ENCODE results near the gene LY6G6C. TPM values are rescaled to one million over a fixed set of nuclear protein-coding genes. Genes with fewer than 3 reads are reported as not detected.

LY6G6C gene
- polyA plus RNA-seq, 3 donors, result 0.27 TPM; not detected in 2

GRCh38 chr6:31715022-31715958, 6.3 kb downstream of the LY6G6C start, which contains the start of gene LY6G6D:
Gene LY6G6D (plus strand): TSS chr6:31715348. CDS start chr6:31715356, 8 bp downstream.
- Histone ChIP-seq H3K36me3 (replicated peaks in 1 of 2; ENCODE audit: control insufficient read depth in 1 of 2, insufficient read depth in 2 of 2, low read length in 2 of 2) (no peaks in the 10 kb centered on the region), H3K4me2 (replicated peaks; ENCODE audit: extremely low read depth, low read length, poor library complexity, severe bottlenecking) (no peak within 1 kb of the TSS), H3K4me1 (ENCODE audit: control insufficient read depth in 1 of 2, insufficient read depth in 2 of 2, low read length in 2 of 2) (peaks cover 20 to 23% of the 10 kb centered on the region in 2 donors), H2AFZ (ENCODE audit: insufficient read depth, low read depth, low read length, poor library complexity, severe bottlenecking) (no peak within 1 kb of the TSS), H4K20me1 (ENCODE audit: insufficient read depth, low read length) (no peaks in the 10 kb centered on the region), H3K9me3 (replicated peaks in 1 of 2; ENCODE audit: control insufficient read depth in 1 of 2, insufficient read depth in 1 of 2, low read length in 2 of 2) (no peaks in the 10 kb centered on the region), H3K9ac (ENCODE audit: insufficient read depth, low read length, poor library complexity, severe bottlenecking) (no peak within 1 kb of the TSS), H3K27me3 (ENCODE audit: control insufficient read depth in 2 of 2, insufficient read depth in 2 of 2, low read length in 2 of 2) (no peaks in the 10 kb centered on the region), H3K79me2 (ENCODE audit: insufficient read depth, low read length) (no peaks in the 10 kb centered on the region), H3K4me3 (replicated peaks in 1 of 3; ENCODE audit: low read depth in 2 of 3, low read length in 3 of 3) (no peak within 1 kb of the TSS), H3K27ac (ENCODE audit: low read depth in 1 of 2, low read length in 2 of 2) (no peak within 1 kb of the TSS)
- Mint-ChIP-seq H3K9me3 (peaks cover 0 to 2% (median 0%) of the 10 kb centered on the region in 7 donors), H3K4me3 (no peak within 1 kb of the TSS), H3K27me3 (ENCODE audit: low read depth in 3 of 3) (peaks cover 1 to 8% (median 4%) of the 10 kb centered on the region in 3 donors), H3K36me3 (no peaks in the 10 kb centered on the region), H3K4me1 (peaks cover 24% of the 10 kb centered on the region), H3K27ac (no peak within 1 kb of the TSS)
- intact Hi-C loops (cut with micrococcal nuclease), result no loop called here
- no peak for DNase-seq
- WGBS (ENCODE audit: insufficient coverage), result 87% methylated on average over 13 of the region's 16 CpGs
- no peak for TF ChIP-seq CTCF (IDR thresholded peaks at IDR 0.05)

GRCh38 chr6:31713991-31714684, 7.4 kb downstream of the LY6G6C start:
- no peaks in the 10 kb centered on the region for H3K9me3 ChIP-seq (replicated peaks in 1 of 2; ENCODE audit: control insufficient read depth in 1 of 2, insufficient read depth in 1 of 2, low read length in 2 of 2)
- Mint-ChIP-seq H3K4me1 (peaks cover 27% of the 10 kb centered on the region), H3K4me3 (no peak overlapping the region), H3K9me3 (peaks cover 0 to 2% (median 0%) of the 10 kb centered on the region in 7 donors), H3K27ac (no peak overlapping the region), H3K36me3 (no peaks in the 10 kb centered on the region), H3K27me3 (ENCODE audit: low read depth in 3 of 3) (peaks cover 1 to 9% (median 4%) of the 10 kb centered on the region in 3 donors)
- peaks cover 21 to 27% of the 10 kb centered on the region in 2 donors for H3K4me1 ChIP-seq (ENCODE audit: control insufficient read depth in 1 of 2, insufficient read depth in 2 of 2, low read length in 2 of 2)
- H4K20me1 ChIP-seq (ENCODE audit: insufficient read depth, low read length), result no peaks in the 10 kb centered on the region
- no peak overlapping the region for H3K4me3 ChIP-seq (replicated peaks in 1 of 3; ENCODE audit: low read depth in 2 of 3, low read length in 3 of 3)
- H3K27ac ChIP-seq (ENCODE audit: low read depth in 1 of 2, low read length in 2 of 2), result no peak overlapping the region
- intact Hi-C loops (cut with micrococcal nuclease), result no loop called here
- WGBS (ENCODE audit: insufficient coverage), result 73% methylated on average over 4 of the region's 5 CpGs
- H2AFZ ChIP-seq (ENCODE audit: insufficient read depth, low read depth, low read length, poor library complexity, severe bottlenecking), result no peak overlapping the region
- H3K79me2 ChIP-seq (ENCODE audit: insufficient read depth, low read length), result no peaks in the 10 kb centered on the region
- no peak overlapping the region for H3K4me2 ChIP-seq (replicated peaks; ENCODE audit: extremely low read depth, low read length, poor library complexity, severe bottlenecking)
- H3K27me3 ChIP-seq (ENCODE audit: control insufficient read depth in 2 of 2, insufficient read depth in 2 of 2, low read length in 2 of 2), result no peaks in the 10 kb centered on the region
- no peak for TF ChIP-seq CTCF (IDR thresholded peaks at IDR 0.05)
- no peak overlapping the region for H3K9ac ChIP-seq (ENCODE audit: insufficient read depth, low read length, poor library complexity, severe bottlenecking)
- DNase-seq, result no peak
- no peaks in the 10 kb centered on the region for H3K36me3 ChIP-seq (replicated peaks in 1 of 2; ENCODE audit: control insufficient read depth in 1 of 2, insufficient read depth in 2 of 2, low read length in 2 of 2)

Data from CD14-positive monocyte (primary cell).